Adrenal gland (tissue), 5 donors: ENCODE results near the gene EFNA5.

Source experiments
- CTCF ChIP-seq, 6 experiments: fragments of 450-650 bp in 4 of 6; fragments of 200-600 bp in 2 of 6; sonication (generic) in 1 of 6; IDR thresholded peaks; 1 replicate in 5 of 6; 2 replicates in 1 of 6; pipeline versions ENCODE4 v1.5.1 to v1.8.0; 2016 to 2021; ENCODE audit warnings: antibody characterized with exemption in 6 of 6, mild to moderate bottlenecking in 2 of 6, moderate library complexity in 1 of 6
- POLR2A ChIP-seq, 2 donors: fragments of 450-650 bp; IDR thresholded peaks; one replicate each; pipeline ENCODE4 v1.6.1; 2017; ENCODE audit warnings: antibody characterized with exemption in 2 of 2, mild to moderate bottlenecking in 2 of 2, moderate library complexity in 1 of 2
- donor health status: DM: no; HTN: no; CAD: no.

DNA sequence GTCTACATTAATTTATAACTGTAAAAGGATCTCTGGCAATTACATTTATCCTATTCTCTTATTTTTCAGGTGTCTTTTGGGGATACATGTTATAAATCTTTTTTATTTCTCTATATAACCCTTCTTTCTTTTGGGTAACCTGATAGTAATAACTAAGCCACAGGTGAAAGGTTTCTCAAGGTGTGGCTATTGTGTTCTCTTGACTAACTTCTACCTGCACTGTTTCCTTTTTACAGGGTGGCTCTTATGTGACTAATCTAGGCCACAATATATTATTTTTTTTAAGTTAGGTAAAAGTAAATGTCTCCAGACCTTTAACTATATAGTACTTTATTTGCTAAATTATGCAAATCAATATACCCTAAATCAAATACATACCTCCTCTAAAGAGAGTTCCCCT, 193.2 kb downstream of the EFNA5 start:
- TF ChIP-seq CTCF (IDR thresholded peaks at IDR 0.05) = no peak
- no peak for TF ChIP-seq POLR2A (IDR thresholded peaks at IDR 0.05)
